NB4 (cell line): Measurements from ENCODE around the gene UNC45A.

Experiments
- DNase-seq: peaks from one replicate; pipeline ENCODE4 v3.0.0; 2010; ENCODE audit warnings: low read depth
- H3K4me3 ChIP-seq: one replicate; pipeline ENCODE4 v1.5.1; 2011; ENCODE audit warnings: mild to moderate bottlenecking, low read depth, low read length, moderate library complexity
- CTCF ChIP-seq: IDR thresholded peaks from one replicate; pipeline ENCODE4 v1.5.1; 2012; ENCODE audit warnings: low read depth, low read length
- MYC ChIP-seq: IDR thresholded peaks from 2 replicates; pipeline ENCODE4 v1.6.1; 2011; ENCODE audit warnings: low read depth, low read length
- POLR2A ChIP-seq: IDR thresholded peaks from 2 replicates; pipeline ENCODE4 v1.6.1; 2011; ENCODE audit warnings: mild to moderate bottlenecking; ENCODE audit not compliant: insufficient read length; ENCODE audit errors: extremely low read depth
- TF ChIP-seq, protein P1 (sequence below): IDR thresholded peaks from 2 replicates; pipeline ENCODE4 v1.6.1; 2011; ENCODE audit warnings: low read depth, low read length

The UNC45A gene

GRCh38 chr15:90903733-90904536, 31.1 kb upstream of the UNC45A start:
- peak overlapping the region; percentile 81 for H3K4me3 ChIP-seq
- TF ChIP-seq CTCF (no peak), POLR2A (no peak), MYC (no peak)
- TF ChIP-seq, protein P1, sequence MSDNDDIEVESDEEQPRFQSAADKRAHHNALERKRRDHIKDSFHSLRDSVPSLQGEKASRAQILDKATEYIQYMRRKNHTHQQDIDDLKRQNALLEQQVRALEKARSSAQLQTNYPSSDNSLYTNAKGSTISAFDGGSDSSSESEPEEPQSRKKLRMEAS, result no peak; the same call in 1 of the 2 replicates
- DNase-seq, result peak; percentile 40

DNA sequence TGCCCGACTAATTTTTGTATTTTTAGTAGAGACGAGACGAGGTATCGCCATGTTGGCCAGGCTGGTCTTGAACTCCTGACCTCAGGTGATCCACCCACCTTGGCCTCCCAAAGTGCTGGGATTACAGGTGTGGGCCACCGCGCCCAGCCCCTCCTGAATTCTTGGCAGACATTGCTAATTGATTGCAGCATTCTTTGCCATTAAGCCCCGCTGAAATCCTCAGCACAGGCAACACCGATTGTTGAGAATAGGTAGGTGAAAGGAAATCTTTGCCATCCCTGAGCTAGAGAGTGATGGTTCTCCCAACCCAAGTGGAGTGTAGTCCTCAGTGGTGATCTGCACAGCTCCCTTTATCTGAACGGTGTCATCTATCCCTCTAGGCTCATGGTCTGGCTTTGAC, 30.3 kb upstream of the UNC45A start:
- no peak overlapping the region for H3K4me3 ChIP-seq
- DNase-seq, result no peak
- TF ChIP-seq CTCF (no peak), POLR2A (no peak), MYC (no peak)
- TF ChIP-seq, protein P1, result no peak

DNA sequence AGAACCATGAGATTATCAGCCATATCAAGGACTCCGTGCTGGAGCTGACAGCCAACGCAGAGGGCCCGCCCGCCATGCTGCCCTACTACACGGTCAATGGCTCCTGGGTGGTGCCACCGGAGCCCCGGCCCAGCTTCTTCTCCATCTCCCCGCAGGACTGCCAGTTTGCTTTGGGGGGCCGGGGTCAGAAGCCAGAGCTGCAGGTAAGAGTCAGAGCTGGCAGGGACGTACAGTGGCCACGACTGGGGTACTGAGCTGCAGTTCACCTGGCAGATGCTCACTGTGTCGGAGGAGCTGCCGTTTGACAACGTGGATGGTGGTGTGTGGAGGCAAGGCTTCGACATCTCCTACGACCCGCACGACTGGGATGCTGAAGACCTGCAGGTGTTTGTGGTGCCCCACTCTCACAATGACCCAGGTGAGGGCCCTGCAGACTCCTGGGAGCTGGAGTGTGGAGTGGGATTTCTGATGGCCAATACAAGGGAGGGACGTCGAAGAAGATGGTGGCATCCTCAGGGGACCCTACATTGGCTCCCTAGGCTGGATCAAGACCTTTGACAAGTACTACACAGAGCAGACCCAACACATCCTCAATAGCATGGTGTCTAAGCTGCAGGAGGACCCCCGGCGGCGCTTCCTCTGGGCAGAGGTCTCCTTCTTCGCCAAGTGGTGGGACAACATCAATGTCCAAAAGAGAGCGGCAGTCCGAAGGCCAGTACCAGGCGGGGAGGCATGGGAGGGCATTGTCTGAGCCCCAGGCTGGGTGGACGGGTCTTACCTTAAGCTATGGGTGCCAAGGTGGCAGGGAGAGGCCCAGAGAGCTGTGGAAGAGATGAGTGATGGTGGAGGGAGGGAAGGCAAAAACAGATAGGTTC, 29.5 kb upstream of the UNC45A start:
- no peak overlapping the region for H3K4me3 ChIP-seq
- TF ChIP-seq MYC, result no peak
- TF ChIP-seq, protein P1, result no peak
- no peak for DNase-seq

- TF ChIP-seq CTCF, result no peak
- TF ChIP-seq, protein P1, result no peak
- TF ChIP-seq MYC, result no peak
- TF ChIP-seq POLR2A, result no peak
- H3K4me3 ChIP-seq, result no peak overlapping the region
- no peak for DNase-seq
Measured at GRCh38 chr15:90906181-90906849, 28.8 kb upstream of the UNC45A start.

GRCh38 chr15:90907051-90907660, 27.9 kb upstream of the UNC45A start:
- DNase-seq, result no peak
- H3K4me3 ChIP-seq, result no peak overlapping the region
- TF ChIP-seq CTCF (no peak), MYC (no peak), POLR2A (no peak)
- TF ChIP-seq, protein P1, result no peak
